Purkinje cell (primary cell): ENCODE results near the gene C2CD4D. TPM values are rescaled to one million over a fixed set of nuclear protein-coding genes. Genes with fewer than 3 reads are reported as not detected.

ENCODE experiments used
- polyA plus RNA-seq: library from polyadenylated mRNA; unstranded; fragments of >200 nt; fragmentation: Nextera tagmentation; gene quantifications from 2 replicates; pipeline ENCODE4 v1.2.1, GENCODE V29; 2014

Gene C2CD4D
- polyA plus RNA-seq, result 0.14 TPM in 1 of 2 replicates, not detected in the other

GRCh38 chr1:151839457-151840403 lies at the start of gene C2CD4D:
TSS of gene C2CD4D (minus strand) at chr1:151839820. CDS start at chr1:151838989, 831 bp downstream.

GRCh38 chr1:151853411-151853943 lies 13.9 kb upstream of the C2CD4D start, which contains the start of gene THEM5:
TSS of gene THEM5 (minus strand) at chr1:151853712. CDS start at chr1:151853565, 147 bp downstream.

GRCh38 chr1:151831605-151832004 lies 8.0 kb downstream of the C2CD4D start, which contains the start of gene RORC:
TSS of gene RORC (minus strand) at chr1:151831802. CDS start at chr1:151831764, 38 bp downstream.

GRCh38 chr1:151805066-151805820 lies 34.4 kb downstream of the C2CD4D start, which contains the start of gene LINGO4:
TSS of gene LINGO4 (minus strand) at chr1:151805419. CDS start at chr1:151802704, 2,715 bp downstream.

GRCh38 chr1:151790071-151790939 lies 49.3 kb downstream of the C2CD4D start, which contains the start of gene TDRKH:
TSS of gene TDRKH (minus strand) at chr1:151790500. CDS start at chr1:151783022, 7,478 bp downstream.

Other genes starting within 250 kb of the C2CD4D start
- gene SNX27, start 227.8 kb downstream of the C2CD4D start, polyA plus RNA-seq, result 28.4 and 48.5 TPM in 2 replicates
- 0.09 and 0.17 TPM in 2 replicates for gene CELF3, start 123.0 kb downstream of the C2CD4D start, polyA plus RNA-seq
- 34.0 and 67.9 TPM in 2 replicates for gene RIIAD1, start 118.3 kb downstream of the C2CD4D start, polyA plus RNA-seq
- 68.3 and 96.2 TPM in 2 replicates for gene MRPL9, start 76.3 kb downstream of the C2CD4D start, polyA plus RNA-seq
- 8.2 and 10.4 TPM in 2 replicates for gene TDRKH, start 49.3 kb downstream of the C2CD4D start, polyA plus RNA-seq
- 85.0 and 115 TPM in 2 replicates for gene LINGO4, start 34.4 kb downstream of the C2CD4D start, polyA plus RNA-seq
- not detected in 2 replicates for gene RORC, start 8.0 kb downstream of the C2CD4D start, polyA plus RNA-seq
- 0.42 TPM in 1 of 2 replicates, not detected in the other for gene THEM5, start 13.9 kb upstream of the C2CD4D start, polyA plus RNA-seq
- gene THEM4, start 69.7 kb upstream of the C2CD4D start, polyA plus RNA-seq, result 18.5 and 18.7 TPM in 2 replicates
- 8.6 and 13.4 TPM in 2 replicates for gene S100A10, start 154.0 kb upstream of the C2CD4D start, polyA plus RNA-seq
- 7.3 TPM in 1 of 2 replicates, not detected in the other for gene S100A11, start 197.2 kb upstream of the C2CD4D start, polyA plus RNA-seq
- gene TCHHL1, start 249.2 kb upstream of the C2CD4D start, polyA plus RNA-seq, result not detected in 2 replicates